Measurements from ENCODE around the gene IKBKE. TPM values are rescaled to one million over a fixed set of nuclear protein-coding genes. Genes with fewer than 3 reads are reported as not detected.

The IKBKE gene
- total and polyA plus RNA-seq, 2 of the 8 experiments (the other 6 are each of a cell fraction or from before 2014, with no cell fraction given), result 8.6 to 12.0 TPM

GRCh38 chr1:206505702-206506355 is 35.6 kb downstream of the IKBKE start:
- H2BK5ac ChIP-seq (ENCODE audit: low read depth, low read length), result no peak overlapping the region
- H3K23me2 ChIP-seq (ENCODE audit: low read depth, low read length), result peaks cover 9% of the 10 kb centered on the region; the same call in 1 of the 2 replicates
- H4K20me1 ChIP-seq (replicated peaks in 1 of 2; ENCODE audit: control insufficient read depth in 1 of 2, insufficient read depth in 2 of 2, low read length in 2 of 2), result peaks cover 0 to 5% of the 10 kb centered on the region in 2 experiments
- H3K9ac ChIP-seq (replicated peaks in 1 of 4; ENCODE audit: extremely low read depth in 1 of 4, low read depth in 3 of 4, low read length in 3 of 4), result no peak overlapping the region
- no peak overlapping the region for H2BK12ac ChIP-seq (ENCODE audit: low read depth, low read length)
- H3K4me2 ChIP-seq (ENCODE audit: insufficient read depth in 1 of 2, low read depth in 2 of 2, low read length in 2 of 2), result peak overlapping the region in 1 of 2 experiments; percentile 39; a peak in 2 of 4 replicates
- no peak overlapping the region for H4K8ac ChIP-seq (ENCODE audit: extremely low read depth, insufficient read depth, low read length)
- no peak overlapping the region for H3K27ac ChIP-seq (ENCODE audit: low read depth, low read length)
- H3K4ac ChIP-seq (replicated peaks; ENCODE audit: insufficient read length, low read depth, low read length), result no peak overlapping the region
- H4K91ac ChIP-seq (replicated peaks; ENCODE audit: insufficient read length, low read length), result no peak overlapping the region
- ChIA-PET POLR2A (ENCODE audit: partially characterized antibody) (interaction anchor here (1.0 to 3.3 kb wide), 3 partner anchors 8 to 26 kb away, joined by 5 to 23 read pairs (median 17); no protein-coding TSS in a partner anchor), CTCF (ENCODE audit: partially characterized antibody) (interaction anchor here (0.6 to 13.3 kb wide), 25 partner anchors 7 to 217 kb away, joined by 3 to 167 read pairs (median 8); partner anchors contain the start of gene IKBKE)
- no peak overlapping the region for H3K14ac ChIP-seq (ENCODE audit: insufficient read length)
- H3K56ac ChIP-seq (replicated peaks; ENCODE audit: insufficient read length, low read depth, low read length), result no peak overlapping the region
- WGBS, 2 experiments (ENCODE audit: extremely low coverage in 1 of 2, insufficient coverage in 1 of 2, insufficient read length in 1 of 2, insufficient replicate concordance in 2 of 2, low coverage in 1 of 2, low lambda C conversion rate in 2 of 2, missing lambda C conversion rate in 1 of 2), result 58% methylated on average over 10 of the region's 10 CpGs; no CpG with 5 or more reads in 1 of the 2 experiments
- no peak overlapping the region for H4K5ac ChIP-seq (ENCODE audit: insufficient read length, low read depth, low read length)
- H3K9me3 ChIP-seq (ENCODE audit: insufficient read depth in 2 of 2, low read depth in 1 of 2, low read length in 1 of 2), result no peaks in the 10 kb centered on the region
- H3K79me1 ChIP-seq (ENCODE audit: low read depth, low read length), result no peaks in the 10 kb centered on the region
- no peaks in the 10 kb centered on the region for H3K36me3 ChIP-seq (ENCODE audit: control insufficient read depth in 2 of 4, insufficient read depth in 4 of 4, low read length in 3 of 4)
- H3K23ac ChIP-seq (ENCODE audit: insufficient read length), result no peak overlapping the region
- no peak for FAIRE-seq
- H3K4me3 ChIP-seq (ENCODE audit: extremely low read depth in 1 of 4, insufficient read depth in 2 of 4, low read depth in 3 of 4, low read length in 4 of 4), result no peak overlapping the region
- H3K18ac ChIP-seq (ENCODE audit: extremely low read depth, low read length), result no peak overlapping the region
- H3K4me1 ChIP-seq (replicated peaks in 1 of 4; ENCODE audit: control insufficient read depth in 3 of 4, insufficient read depth in 4 of 4, low read length in 3 of 4), result peaks cover 0 to 6% (median 2%) of the 10 kb centered on the region in 4 experiments; a peak in 5 of 7 replicates
- no peak overlapping the region for H2BK120ac ChIP-seq (replicated peaks; ENCODE audit: low read depth, low read length)
- H2BK20ac ChIP-seq (ENCODE audit: low read length), result no peak overlapping the region
- H3K27me3 ChIP-seq (replicated peaks in 1 of 4; ENCODE audit: control insufficient read depth in 3 of 4, extremely low read depth in 1 of 4, insufficient read depth in 3 of 4, low read length in 3 of 4), result peaks cover 17 to 49% (median 47%) of the 10 kb centered on the region in 4 experiments
- H2AFZ ChIP-seq (ENCODE audit: low read length), result no peak overlapping the region
- H3K79me2 ChIP-seq (ENCODE audit: control insufficient read depth in 1 of 2, insufficient read depth in 2 of 2, low read length in 2 of 2), result no peaks in the 10 kb centered on the region
- H2AK5ac ChIP-seq (ENCODE audit: low read depth, low read length), result no peak overlapping the region
- no peak for DNase-seq (ENCODE audit: low read depth in 1 of 2, low spot score in 2 of 2)
- no peak overlapping the region for H2BK15ac ChIP-seq (ENCODE audit: low read length)
- TF ChIP-seq CTBP2 (IDR thresholded peaks at IDR 0.05; ENCODE audit: borderline replicate concordance, insufficient read depth, insufficient read length, low read length) (no peak), KDM1A (IDR thresholded peaks at IDR 0.05; ENCODE audit: borderline replicate concordance, low read length) (no peak)

All from H1 (cell line).